ENCODE measurements around the gene GBF1.

The GBF1 gene

DNA sequence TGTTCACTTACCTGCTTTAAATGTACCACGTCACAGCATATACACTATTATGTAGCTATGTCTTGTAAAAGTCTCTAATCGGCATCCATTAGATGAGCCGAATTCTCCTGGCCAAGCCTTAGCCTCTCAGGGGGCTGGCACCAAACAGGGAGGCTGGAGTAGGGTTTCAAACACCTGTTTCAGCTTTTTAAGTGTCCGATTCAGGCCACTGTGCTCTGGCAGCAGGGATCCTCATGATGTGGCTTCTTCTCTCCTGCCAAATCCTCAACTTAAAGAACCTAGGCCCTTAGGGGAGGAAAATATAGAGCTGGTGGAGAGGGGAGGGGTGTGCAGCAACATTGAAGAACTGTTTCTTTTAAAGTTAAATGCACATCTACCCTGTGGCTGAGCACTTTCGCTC is 81.7 kb downstream of the GBF1 start:
- H3K4me1 Mint-ChIP-seq: peaks cover 27% of the 10 kb centered on the region
- no peaks in the 10 kb centered on the region for H3K9me3 Mint-ChIP-seq
- H3K4me3 Mint-ChIP-seq: no peak overlapping the region
- no peaks in the 10 kb centered on the region for H3K27me3 Mint-ChIP-seq
- no peaks in the 10 kb centered on the region for H3K36me3 Mint-ChIP-seq
- H3K27ac Mint-ChIP-seq: no peak overlapping the region

DNA sequence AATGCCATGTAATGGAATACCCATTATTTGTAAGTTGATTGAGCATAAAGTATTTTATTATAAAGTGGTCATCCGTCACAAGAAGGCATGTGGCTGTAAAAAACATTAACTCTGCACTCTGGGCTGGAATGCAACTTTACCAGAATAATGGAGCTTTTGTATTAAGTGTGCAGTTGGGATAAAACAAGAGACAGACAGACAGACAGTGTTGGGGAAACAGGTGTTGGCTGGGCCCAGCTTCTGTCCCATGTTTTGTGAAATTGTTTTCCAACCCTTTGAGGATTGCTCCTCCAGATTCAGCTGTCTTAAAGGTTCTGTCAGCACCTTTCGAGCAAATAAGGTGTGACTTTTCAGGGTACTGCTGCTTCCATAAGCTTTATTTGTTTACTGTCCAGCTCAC is 82.3 kb downstream of the GBF1 start:
- H3K27me3 Mint-ChIP-seq: no peaks in the 10 kb centered on the region
- no peak overlapping the region for H3K4me3 Mint-ChIP-seq
- no peaks in the 10 kb centered on the region for H3K9me3 Mint-ChIP-seq
- no peak overlapping the region for H3K27ac Mint-ChIP-seq
- no peaks in the 10 kb centered on the region for H3K36me3 Mint-ChIP-seq
- peaks cover 21% of the 10 kb centered on the region for H3K4me1 Mint-ChIP-seq

DNA sequence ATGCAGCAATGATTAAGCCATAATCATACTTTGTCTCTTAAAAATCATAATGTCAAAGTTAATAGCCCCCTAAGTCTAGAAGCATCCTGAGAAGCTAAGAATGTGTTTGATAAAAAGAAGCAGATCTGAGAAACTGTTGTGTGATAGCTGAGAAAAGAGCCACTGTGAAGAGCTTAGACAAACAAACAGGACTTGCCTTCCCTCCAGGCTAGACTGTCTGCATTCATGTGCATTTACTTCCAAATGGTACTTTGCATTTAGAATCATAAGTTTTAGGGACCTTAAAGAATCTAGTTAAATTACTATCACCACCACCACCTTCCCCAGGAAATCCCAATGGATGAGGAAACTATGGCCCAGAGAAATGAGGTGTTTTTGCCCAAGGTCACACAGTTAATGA is 87.4 kb downstream of the GBF1 start:
- no peaks in the 10 kb centered on the region for H3K9me3 Mint-ChIP-seq
- no peaks in the 10 kb centered on the region for H3K36me3 Mint-ChIP-seq
- H3K27ac Mint-ChIP-seq: peak overlapping the region; percentile 12
- H3K27me3 Mint-ChIP-seq: no peaks in the 10 kb centered on the region
- H3K4me1 Mint-ChIP-seq: no peaks in the 10 kb centered on the region
- no peak overlapping the region for H3K4me3 Mint-ChIP-seq

DNA sequence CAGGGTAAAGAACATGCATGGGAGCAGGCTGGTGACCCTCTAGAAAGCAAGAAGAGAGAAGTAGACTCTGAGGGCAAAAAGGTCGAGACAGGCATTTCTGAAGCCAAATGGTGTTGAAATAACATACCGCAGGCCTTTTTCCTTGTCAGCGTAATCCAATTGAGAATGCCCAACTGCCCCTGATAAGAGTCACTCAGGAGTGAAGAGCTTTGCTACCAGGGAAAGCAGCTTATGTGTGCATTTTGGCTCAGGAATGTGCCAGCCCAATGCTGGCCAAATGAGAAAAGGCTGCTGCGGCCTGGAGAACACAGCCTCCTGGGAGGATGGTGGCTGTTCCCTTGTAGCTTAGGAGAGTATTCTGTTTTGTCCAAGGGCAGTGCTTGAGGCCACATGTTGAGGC is 88.8 kb downstream of the GBF1 start:
- Mint-ChIP-seq H3K27ac (peak overlapping the region; percentile 62), H3K36me3 (no peaks in the 10 kb centered on the region), H3K4me1 (no peaks in the 10 kb centered on the region), H3K9me3 (no peaks in the 10 kb centered on the region), H3K4me3 (no peak overlapping the region), H3K27me3 (no peaks in the 10 kb centered on the region)

DNA sequence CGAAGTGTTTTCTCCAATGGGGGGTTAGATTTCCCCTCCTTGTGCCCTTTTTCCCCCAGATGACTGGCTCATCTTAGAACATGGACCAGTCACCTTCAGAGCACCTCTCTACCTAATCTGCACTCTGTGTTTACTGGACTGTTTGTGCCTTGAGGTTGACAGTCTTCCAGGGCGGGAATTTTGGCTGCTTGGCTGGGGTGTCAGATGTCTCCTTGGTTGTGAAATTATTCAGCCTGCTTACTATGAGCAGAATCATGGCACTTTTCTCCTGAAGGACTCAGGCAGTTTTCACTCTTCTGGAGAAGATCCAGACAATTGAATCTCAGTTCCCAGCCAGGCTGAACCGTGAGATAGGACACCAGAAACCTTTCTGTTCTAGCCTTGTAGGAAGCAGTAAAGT is 89.9 kb downstream of the GBF1 start:
- no peaks in the 10 kb centered on the region for H3K36me3 Mint-ChIP-seq
- H3K27me3 Mint-ChIP-seq: no peaks in the 10 kb centered on the region
- no peak overlapping the region for H3K4me3 Mint-ChIP-seq
- peak overlapping the region; percentile 52 for H3K27ac Mint-ChIP-seq
- no peaks in the 10 kb centered on the region for H3K4me1 Mint-ChIP-seq
- H3K9me3 Mint-ChIP-seq: no peaks in the 10 kb centered on the region

DNA sequence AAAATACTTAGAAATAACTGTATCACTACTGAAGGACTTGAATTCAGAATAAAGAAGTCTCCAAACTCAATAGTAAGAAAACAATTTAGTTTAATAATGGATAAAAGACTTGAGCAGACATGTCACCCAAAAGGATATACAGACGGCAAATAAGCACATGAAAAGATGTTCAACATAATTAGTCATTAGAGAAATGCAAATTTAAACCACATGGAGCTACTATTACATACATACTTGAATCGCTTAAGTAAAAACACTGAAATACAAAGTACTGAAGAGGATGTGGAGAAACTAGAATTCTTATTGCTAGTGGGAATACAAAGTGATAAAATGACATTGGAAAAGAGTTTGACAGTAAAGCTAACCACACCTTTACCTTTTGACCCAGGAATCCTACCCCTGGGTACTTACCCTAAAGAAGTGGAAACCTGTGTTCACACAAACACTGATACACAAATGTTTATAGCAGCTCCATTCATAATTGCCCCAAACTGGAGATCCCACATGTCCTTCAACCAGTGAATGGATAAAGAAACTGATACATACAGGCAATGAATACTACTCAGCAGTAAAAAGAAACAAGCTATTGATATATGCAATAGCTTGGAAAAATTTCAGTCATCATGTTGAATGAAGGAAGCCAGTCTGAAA is 95.8 kb downstream of the GBF1 start:
- no peaks in the 10 kb centered on the region for H3K27me3 Mint-ChIP-seq
- peak overlapping the region; percentile 35 for H3K27ac Mint-ChIP-seq
- no peaks in the 10 kb centered on the region for H3K9me3 Mint-ChIP-seq
- H3K4me3 Mint-ChIP-seq: no peak overlapping the region
- H3K36me3 Mint-ChIP-seq: peaks cover 2% of the 10 kb centered on the region
- peaks cover 15% of the 10 kb centered on the region for H3K4me1 Mint-ChIP-seq

DNA sequence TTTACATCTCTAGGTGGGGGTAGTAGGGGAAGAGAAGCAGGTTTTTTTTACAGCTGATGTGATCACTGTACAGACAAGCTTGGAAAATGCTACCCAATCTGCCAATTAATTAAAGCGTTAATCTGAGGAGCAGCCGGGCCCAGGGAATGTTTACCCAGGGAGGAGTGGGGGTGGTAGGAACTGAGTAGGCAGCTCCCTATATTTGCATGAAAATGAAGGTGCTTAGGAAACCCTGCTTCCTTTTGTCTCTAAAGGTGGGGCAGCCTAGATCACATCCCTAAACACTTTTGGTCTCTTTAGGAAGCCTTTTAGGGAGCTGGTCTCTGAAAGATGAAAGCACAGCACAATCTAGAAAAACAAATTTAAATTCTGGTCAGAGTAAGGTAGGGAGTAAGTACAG is 97.1 kb downstream of the GBF1 start:
- Mint-ChIP-seq H3K27me3 (no peaks in the 10 kb centered on the region), H3K27ac (no peak overlapping the region), H3K36me3 (peaks cover 2% of the 10 kb centered on the region), H3K4me1 (peaks cover 15% of the 10 kb centered on the region), H3K9me3 (no peaks in the 10 kb centered on the region), H3K4me3 (no peak overlapping the region)

DNA sequence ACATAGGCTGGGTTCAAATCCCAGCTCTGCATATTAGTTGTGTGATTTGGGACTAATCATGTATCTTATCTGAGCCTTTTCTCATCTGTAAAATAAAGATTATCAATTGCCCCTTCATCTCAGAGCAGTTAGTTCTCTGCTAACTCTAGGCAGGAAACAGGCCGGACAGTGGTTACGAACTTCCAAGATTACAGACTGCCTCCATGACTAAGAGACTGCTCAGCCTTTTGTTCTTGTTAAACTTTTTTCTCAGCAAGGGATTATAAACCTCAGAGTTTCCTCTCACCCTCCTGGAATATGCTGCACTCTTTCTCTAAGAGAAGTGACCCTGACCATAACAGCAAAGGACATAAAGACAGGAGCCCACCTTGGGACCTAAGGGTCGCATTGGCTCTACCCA is 97.6 kb downstream of the GBF1 start:
- H3K27me3 Mint-ChIP-seq: no peaks in the 10 kb centered on the region
- peaks cover 15% of the 10 kb centered on the region for H3K4me1 Mint-ChIP-seq
- H3K9me3 Mint-ChIP-seq: no peaks in the 10 kb centered on the region
- no peak overlapping the region for H3K4me3 Mint-ChIP-seq
- H3K27ac Mint-ChIP-seq: no peak overlapping the region
- peaks cover 2% of the 10 kb centered on the region for H3K36me3 Mint-ChIP-seq

DNA sequence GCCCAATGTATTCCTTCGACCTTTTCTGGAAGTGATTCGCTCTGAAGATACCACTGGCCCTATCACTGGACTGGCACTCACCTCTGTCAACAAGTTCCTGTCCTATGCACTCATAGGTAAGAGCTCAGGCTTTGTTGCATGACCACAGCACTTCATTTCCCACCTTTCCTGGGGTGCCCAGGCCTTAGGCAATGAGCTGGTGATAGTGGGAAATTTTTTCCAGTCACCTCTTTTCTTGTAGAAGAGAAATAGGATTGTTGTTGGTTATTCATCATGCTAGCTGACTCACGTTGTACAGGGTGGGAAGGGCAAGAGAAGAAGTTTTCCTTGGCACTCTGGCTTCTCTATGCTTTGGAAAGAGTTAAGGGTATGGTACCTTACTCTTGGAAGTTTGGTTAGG is 98.7 kb downstream of the GBF1 start:
- peaks cover 2% of the 10 kb centered on the region for H3K36me3 Mint-ChIP-seq
- H3K27ac Mint-ChIP-seq: no peak overlapping the region
- H3K4me1 Mint-ChIP-seq: peaks cover 15% of the 10 kb centered on the region
- H3K4me3 Mint-ChIP-seq: no peak overlapping the region
- H3K9me3 Mint-ChIP-seq: no peaks in the 10 kb centered on the region
- no peaks in the 10 kb centered on the region for H3K27me3 Mint-ChIP-seq

DNA sequence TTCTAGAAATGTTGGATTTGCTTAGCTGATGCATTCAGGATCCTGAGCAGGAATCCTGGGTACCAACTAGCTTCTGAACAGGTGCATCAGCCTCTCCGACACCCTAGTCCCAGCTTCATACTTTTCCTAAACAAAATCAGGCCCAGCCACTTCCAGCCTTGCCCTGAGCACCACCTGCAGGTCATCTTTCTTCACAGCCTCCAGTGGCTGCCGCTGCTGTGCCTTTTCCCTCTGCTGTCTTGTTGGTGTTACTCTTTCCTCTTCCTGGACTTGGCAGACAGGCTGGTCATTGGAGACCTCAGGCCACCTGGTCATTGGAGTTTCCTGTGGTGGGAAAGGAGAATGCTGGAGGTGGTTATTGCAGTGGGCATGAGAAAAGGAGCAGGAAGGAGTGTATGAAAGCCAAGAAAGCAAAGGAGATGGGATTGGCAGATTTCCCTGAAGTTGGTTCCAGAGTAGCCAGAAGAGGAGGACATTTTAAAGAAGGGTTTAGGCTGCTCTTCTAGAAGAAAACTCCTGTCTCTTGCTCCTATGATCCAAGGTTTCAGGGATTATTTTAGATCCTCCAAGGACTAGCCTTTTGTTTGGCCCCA is 102.0 kb downstream of the GBF1 start:
- H3K27ac Mint-ChIP-seq: no peak overlapping the region
- H3K4me3 Mint-ChIP-seq: no peak overlapping the region
- H3K4me1 Mint-ChIP-seq: no peaks in the 10 kb centered on the region
- H3K27me3 Mint-ChIP-seq: no peaks in the 10 kb centered on the region
- no peaks in the 10 kb centered on the region for H3K9me3 Mint-ChIP-seq
- H3K36me3 Mint-ChIP-seq: peaks cover 2% of the 10 kb centered on the region

DNA sequence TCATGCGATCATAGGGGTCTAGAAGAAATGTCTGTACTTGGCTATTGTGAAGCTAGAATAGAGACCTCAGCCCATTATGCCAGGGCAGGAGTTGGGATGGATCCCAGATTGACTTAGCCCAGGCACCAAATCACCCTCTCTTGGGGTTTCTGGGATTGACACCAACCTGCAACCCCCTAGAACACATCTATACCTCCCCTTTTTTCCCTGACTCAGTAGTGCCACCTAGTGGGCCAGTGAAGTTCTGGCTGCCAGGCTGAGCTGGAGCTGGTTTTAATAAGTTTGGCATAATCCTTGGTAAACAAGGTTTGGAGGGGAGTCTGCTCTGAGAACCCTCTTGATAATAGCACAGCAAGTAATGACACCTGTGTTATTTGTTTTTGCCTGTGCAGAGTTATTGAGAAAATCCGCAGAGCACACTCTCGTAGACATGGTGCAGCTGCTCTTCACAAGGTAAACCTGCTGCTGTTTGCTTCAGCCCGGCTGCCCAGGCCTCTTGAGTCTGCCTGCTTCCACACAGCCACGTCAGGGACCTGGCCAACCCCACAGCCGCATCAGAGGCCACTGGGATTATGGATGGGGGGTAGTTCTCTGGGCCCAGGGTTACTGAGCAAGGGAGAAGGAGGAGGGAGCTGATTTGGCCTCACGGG is 106.9 kb downstream of the GBF1 start:
- H3K4me1 Mint-ChIP-seq: no peaks in the 10 kb centered on the region

DNA sequence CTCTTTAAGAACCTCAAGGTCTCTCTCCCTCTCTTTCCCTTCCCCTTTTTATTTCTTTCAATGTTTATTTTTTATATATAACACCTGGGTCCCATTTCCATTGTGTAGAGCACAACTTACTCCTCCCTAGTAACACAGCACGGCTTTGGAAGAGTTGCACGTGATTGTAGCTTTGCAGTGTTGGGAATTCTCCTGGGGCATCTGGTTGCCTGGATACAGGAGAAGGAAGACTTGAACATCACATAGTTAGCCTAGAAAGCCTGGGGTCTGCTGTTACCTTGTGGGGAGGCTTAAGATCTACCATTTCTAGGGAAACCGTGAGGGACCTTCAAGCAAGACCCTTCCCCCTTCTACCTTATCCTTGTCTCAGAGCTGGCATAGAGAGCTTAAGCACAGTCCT is 109.1 kb downstream of the GBF1 start:
- no peaks in the 10 kb centered on the region for H3K9me3 Mint-ChIP-seq
- H3K36me3 Mint-ChIP-seq: peaks cover 17% of the 10 kb centered on the region
- H3K27me3 Mint-ChIP-seq: no peaks in the 10 kb centered on the region
- no peak overlapping the region for H3K4me3 Mint-ChIP-seq
- H3K4me1 Mint-ChIP-seq: no peaks in the 10 kb centered on the region
- H3K27ac Mint-ChIP-seq: no peak overlapping the region

More for the DNA sequence above, 106.9 kb downstream of the GBF1 start:
- Mint-ChIP-seq H3K27ac (peak overlapping the region; percentile 41), H3K9me3 (no peaks in the 10 kb centered on the region), H3K4me3 (no peak overlapping the region), H3K36me3 (peaks cover 10% of the 10 kb centered on the region), H3K27me3 (no peaks in the 10 kb centered on the region)

DNA sequence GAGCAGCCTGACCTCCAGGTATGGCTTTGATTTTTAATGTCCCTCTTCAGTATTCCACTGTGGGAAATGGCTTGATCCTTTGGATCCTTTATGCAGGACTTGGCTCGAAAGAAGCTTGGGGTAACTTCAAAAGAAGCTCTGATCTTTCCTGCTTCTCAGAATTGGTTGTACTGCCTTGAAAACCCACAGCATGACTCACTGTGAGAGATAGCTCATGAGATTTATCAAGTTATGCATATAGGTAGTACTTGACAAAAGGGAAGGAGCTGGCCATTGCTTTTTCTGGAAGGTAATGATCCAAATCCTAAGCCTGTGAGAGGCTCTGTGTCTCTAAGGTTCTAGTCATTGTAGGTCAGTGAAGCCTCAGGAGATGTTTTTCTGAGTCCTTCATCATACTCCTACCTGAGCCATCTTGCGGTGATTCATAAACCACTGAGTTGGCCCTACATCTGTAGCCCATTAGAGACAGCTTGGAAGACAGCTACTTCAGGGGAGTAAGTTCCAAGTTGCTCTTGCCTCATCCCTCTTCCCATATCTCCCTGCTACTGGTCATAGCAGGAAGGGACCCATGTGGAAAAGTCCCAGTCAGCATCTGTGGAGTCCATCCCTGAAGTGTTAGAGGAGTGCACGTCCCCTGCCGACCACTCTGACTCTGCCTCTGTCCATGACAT is 113.5 kb downstream of the GBF1 start:
- Mint-ChIP-seq H3K4me3 (no peak overlapping the region), H3K27ac (no peak overlapping the region), H3K9me3 (no peaks in the 10 kb centered on the region), H3K27me3 (no peaks in the 10 kb centered on the region), H3K36me3 (peaks cover 29% of the 10 kb centered on the region), H3K4me1 (no peaks in the 10 kb centered on the region)

DNA sequence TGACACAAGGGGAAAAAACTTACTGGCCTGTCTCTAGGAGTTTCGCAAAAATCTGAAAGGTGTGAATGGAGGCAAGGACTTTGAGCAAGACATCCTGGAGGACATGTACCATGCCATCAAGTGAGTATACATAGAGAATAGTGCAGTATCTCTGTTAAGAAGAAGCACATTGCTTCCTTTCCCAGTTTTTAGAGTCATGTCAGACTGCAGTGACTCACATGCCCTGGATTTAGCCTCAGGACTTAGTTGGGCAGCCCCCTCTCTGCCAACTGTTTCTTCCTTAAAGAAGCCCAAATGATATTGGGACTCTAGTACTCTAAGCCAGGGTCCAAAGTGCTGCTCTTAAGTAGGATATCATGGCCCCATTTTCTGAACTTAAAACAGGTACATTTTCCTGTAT is 122.1 kb downstream of the GBF1 start:
- Mint-ChIP-seq H3K4me1 (no peaks in the 10 kb centered on the region), H3K4me3 (no peak overlapping the region), H3K27ac (no peak overlapping the region), H3K27me3 (no peaks in the 10 kb centered on the region), H3K9me3 (no peaks in the 10 kb centered on the region), H3K36me3 (peaks cover 25% of the 10 kb centered on the region)

DNA sequence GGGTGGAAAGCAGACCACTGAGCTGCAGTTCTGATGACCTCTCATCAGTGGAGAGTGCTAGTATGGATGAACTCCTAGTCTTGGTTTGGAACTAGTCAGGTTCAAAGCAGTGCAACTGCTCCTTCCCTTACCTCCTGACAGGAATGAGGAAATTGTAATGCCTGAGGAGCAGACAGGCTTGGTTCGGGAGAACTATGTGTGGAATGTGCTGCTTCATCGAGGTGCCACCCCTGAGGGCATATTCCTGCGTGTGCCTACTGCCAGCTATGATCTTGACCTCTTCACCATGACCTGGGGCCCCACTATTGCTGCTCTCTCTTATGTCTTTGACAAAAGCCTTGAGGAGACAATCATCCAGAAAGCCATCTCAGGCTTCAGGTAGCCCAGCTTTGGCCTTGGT is 122.7 kb downstream of the GBF1 start:
- H3K27ac Mint-ChIP-seq: no peak overlapping the region
- no peaks in the 10 kb centered on the region for H3K27me3 Mint-ChIP-seq
- H3K4me3 Mint-ChIP-seq: no peak overlapping the region
- H3K4me1 Mint-ChIP-seq: no peaks in the 10 kb centered on the region
- H3K9me3 Mint-ChIP-seq: no peaks in the 10 kb centered on the region
- peaks cover 21% of the 10 kb centered on the region for H3K36me3 Mint-ChIP-seq

DNA sequence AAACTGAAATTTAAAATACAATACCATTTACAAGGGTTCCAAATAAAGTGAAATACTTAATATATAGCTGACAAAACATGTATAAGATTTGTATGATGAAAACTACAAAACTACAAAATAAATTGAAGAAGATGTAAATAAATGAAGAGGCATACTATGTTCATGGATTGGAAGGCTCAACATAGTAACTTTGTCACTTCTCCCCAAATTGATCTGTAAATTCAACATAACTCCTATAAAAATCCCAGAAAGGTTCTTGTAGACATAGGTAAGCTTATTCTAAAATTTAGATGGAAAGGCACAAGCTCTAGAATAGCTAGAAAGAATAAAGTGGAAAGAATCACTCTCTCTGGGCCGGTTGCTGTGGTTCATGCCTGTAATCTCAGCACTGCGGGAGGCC is 126.0 kb downstream of the GBF1 start:
- no peaks in the 10 kb centered on the region for H3K4me1 Mint-ChIP-seq
- peaks cover 19% of the 10 kb centered on the region for H3K36me3 Mint-ChIP-seq
- no peaks in the 10 kb centered on the region for H3K27me3 Mint-ChIP-seq
- no peak overlapping the region for H3K4me3 Mint-ChIP-seq
- no peak overlapping the region for H3K27ac Mint-ChIP-seq
- no peaks in the 10 kb centered on the region for H3K9me3 Mint-ChIP-seq

Measured in activated naive CD4-positive, alpha-beta T cell treated with anti-CD3 and anti-CD28 coated beads, Interleukin-2, amount 50 U/mL, for 24 hours (primary cell).